Activated CD4-positive, alpha-beta T cell treated with anti-CD3 and anti-CD28 coated beads, Interleukin-10, Interleukin-2, amounts not matched to agents 100 ng/mL and 50 ng/mL, durations not matched to agents 16 hours and 8 hours (primary cell): ENCODE measurements around the gene TTC7B.
"Not testable (repeated sequence)": the region's sequence is repeated elsewhere in the genome, so short reads cannot be mapped to it uniquely, and the experiment has no call there.

Experiments
- DNase-seq: peaks from one replicate; pipeline ENCODE4 v3.0.0-alpha.2; 2020

Gene TTC7B

GRCh38 chr14:90815822-90816662, at the start of gene TTC7B:
Gene TTC7B, minus strand, starts transcription at chr14:90816430. Its CDS starts 135 bp downstream, at chr14:90816295.
- DNase-seq, result peak; percentile 33

- DNase-seq, result peak; percentile 5
Observed at GRCh38 chr14:90864741-90865140, 48.5 kb upstream of the TTC7B start.

- no peak for DNase-seq
Observed at GRCh38 chr14:90858511-90858910, 42.3 kb upstream of the TTC7B start.

- no peak for DNase-seq
Observed at GRCh38 chr14:90857866-90858265, 41.6 kb upstream of the TTC7B start.

- DNase-seq, result not testable (repeated sequence)
Observed at GRCh38 chr14:90856115-90856514, 39.9 kb upstream of the TTC7B start.

- no peak for DNase-seq
Observed at GRCh38 chr14:90853116-90853515, 36.9 kb upstream of the TTC7B start.

GRCh38 chr14:90851327-90852036, 35.3 kb upstream of the TTC7B start:
- no peak for DNase-seq

- DNase-seq, result no peak
Observed at GRCh38 chr14:90850487-90850886, 34.3 kb upstream of the TTC7B start.

- DNase-seq, result no peak
Observed at GRCh38 chr14:90849787-90850444, 33.7 kb upstream of the TTC7B start.

- no peak for DNase-seq
Observed at GRCh38 chr14:90848944-90849731, 32.9 kb upstream of the TTC7B start.

- DNase-seq, result no peak
Observed at GRCh38 chr14:90846511-90846910, 30.3 kb upstream of the TTC7B start.

GRCh38 chr14:90844321-90844720, 28.1 kb upstream of the TTC7B start:
- DNase-seq, result no peak

- no peak for DNase-seq
Observed at GRCh38 chr14:90842726-90843125, 26.5 kb upstream of the TTC7B start.

- DNase-seq, result not testable (repeated sequence)
Observed at GRCh38 chr14:90840667-90841066, 24.4 kb upstream of the TTC7B start.

GRCh38 chr14:90839889-90840266, 23.6 kb upstream of the TTC7B start:
- no peak for DNase-seq

GRCh38 chr14:90839024-90839888, 23.0 kb upstream of the TTC7B start:
- DNase-seq, result no peak

- not testable (repeated sequence) for DNase-seq
Observed at GRCh38 chr14:90838531-90838930, 22.3 kb upstream of the TTC7B start.

GRCh38 chr14:90837355-90837754, 21.1 kb upstream of the TTC7B start:
- DNase-seq, result no peak

GRCh38 chr14:90836692-90837063, 20.4 kb upstream of the TTC7B start:
- no peak for DNase-seq

- no peak for DNase-seq
Observed at GRCh38 chr14:90831821-90832220, 15.6 kb upstream of the TTC7B start.

GRCh38 chr14:90830931-90831701, 14.9 kb upstream of the TTC7B start:
- no peak for DNase-seq
